Fibroblast of the aortic adventitia (primary cell): ENCODE results near the gene NXPE1. TPM values are rescaled to one million over a fixed set of nuclear protein-coding genes. Genes with fewer than 3 reads are reported as not detected.
"Not testable (repeated sequence)": the region's sequence is repeated elsewhere in the genome, so short reads cannot be mapped to it uniquely, and the experiment has no call there.

ENCODE experiments used
- DNase-seq: peaks from one replicate; pipeline ENCODE4 v3.0.0-alpha.2; 2010; ENCODE audit warnings: low read depth
- H3K4me3 ChIP-seq: 2 replicates; pipeline ENCODE4 v1.5.1; 2011; ENCODE audit warnings: low read depth, mild to moderate bottlenecking, control low read depth, low read length, moderate library complexity
- total RNA-seq: library from RNA; depleted of rRNA; stranded (reverse); fragments of >200 nt; gene quantifications from 2 replicates; pipeline ENCODE4 v1.2.3, GENCODE V29; 2012; ENCODE audit warnings: low replicate concordance
- TF ChIP-seq, protein P1 (sequence below): IDR thresholded peaks from 2 replicates; pipeline ENCODE4 v1.5.1; 2011; ENCODE audit warnings: mild to moderate bottlenecking, low read length, control low read depth, inconsistent platforms; ENCODE audit not compliant: insufficient read depth

NXPE1 gene
- total RNA-seq, 1 donor = not detected

DNA sequence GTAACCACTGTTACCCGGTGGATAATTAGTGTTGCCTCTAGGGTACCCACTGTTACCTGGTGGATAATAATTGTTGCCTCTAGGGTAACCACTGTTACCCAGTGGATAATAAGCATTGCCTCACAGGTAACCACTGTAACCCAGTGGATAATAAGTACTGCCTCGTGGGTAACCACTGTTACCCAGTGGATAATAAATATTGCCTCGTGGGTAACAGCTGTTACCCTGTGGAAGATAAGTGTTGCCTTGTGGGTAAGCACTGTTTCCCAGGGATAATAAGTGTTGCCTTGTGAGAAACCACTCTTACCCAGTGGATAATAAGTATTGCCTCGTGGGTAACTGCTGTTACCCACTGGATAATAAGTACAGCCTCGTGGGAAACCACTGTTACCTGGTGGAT is 45.2 kb upstream of the NXPE1 start:
- no peak for DNase-seq
- TF ChIP-seq, protein P1, sequence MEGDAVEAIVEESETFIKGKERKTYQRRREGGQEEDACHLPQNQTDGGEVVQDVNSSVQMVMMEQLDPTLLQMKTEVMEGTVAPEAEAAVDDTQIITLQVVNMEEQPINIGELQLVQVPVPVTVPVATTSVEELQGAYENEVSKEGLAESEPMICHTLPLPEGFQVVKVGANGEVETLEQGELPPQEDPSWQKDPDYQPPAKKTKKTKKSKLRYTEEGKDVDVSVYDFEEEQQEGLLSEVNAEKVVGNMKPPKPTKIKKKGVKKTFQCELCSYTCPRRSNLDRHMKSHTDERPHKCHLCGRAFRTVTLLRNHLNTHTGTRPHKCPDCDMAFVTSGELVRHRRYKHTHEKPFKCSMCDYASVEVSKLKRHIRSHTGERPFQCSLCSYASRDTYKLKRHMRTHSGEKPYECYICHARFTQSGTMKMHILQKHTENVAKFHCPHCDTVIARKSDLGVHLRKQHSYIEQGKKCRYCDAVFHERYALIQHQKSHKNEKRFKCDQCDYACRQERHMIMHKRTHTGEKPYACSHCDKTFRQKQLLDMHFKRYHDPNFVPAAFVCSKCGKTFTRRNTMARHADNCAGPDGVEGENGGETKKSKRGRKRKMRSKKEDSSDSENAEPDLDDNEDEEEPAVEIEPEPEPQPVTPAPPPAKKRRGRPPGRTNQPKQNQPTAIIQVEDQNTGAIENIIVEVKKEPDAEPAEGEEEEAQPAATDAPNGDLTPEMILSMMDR = no peak
- H3K4me3 ChIP-seq = no peak overlapping the region

DNA sequence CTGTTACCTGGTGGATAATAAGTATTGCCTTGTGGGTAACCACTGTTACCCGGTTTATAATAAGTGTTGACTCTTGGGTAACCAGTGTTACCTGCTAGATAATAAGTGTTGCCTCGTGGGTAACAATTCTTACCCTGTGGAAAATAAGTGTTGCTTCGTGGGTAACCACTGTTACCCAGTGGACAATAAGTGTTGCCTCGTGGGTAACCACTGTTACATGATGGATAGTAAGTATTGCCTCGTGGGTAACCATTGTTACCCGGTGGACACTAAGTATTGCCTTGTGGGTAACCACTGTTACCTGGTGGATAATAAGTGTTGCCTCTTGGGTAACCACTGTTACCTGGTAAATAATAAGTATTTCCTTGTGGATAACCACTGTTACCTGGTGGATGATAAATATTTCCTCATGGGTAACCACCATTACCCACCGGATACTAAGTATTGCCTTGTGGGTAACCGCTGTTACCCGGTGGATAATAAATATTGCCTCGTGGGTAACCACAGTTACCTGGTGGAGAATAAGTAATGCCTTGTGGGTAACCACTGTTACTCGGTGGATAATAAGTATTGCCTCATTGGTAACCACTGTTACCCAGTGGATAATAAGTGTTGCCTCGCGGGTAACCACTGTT is 44.6 kb upstream of the NXPE1 start:
- TF ChIP-seq, protein P1 = no peak
- H3K4me3 ChIP-seq = no peak overlapping the region
- no peak for DNase-seq

GRCh38 chr11:114603151-114603550 is 43.5 kb upstream of the NXPE1 start:
- H3K4me3 ChIP-seq = not testable (repeated sequence)

DNA sequence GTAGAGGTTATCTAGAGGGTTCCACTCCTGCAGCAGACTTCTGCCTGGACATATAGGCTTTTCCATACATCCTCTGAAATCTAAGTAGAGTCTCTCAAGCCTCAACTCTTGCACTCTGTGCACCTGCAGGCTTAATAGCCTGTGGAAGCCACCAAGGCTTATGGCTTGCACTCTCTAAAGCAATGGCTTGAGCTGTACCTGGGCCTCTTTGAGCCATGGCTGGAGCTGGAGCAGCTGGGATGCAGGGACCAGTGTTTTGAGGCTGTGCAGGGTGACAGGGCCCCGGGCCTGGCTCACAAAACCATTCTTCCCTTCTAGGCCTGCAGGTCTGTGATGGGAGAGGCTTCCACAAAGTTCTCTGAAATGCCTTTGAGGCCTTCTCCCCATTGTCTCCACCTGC is 38.8 kb upstream of the NXPE1 start:
- TF ChIP-seq, protein P1 = no peak
- H3K4me3 ChIP-seq = no peak overlapping the region

More at GRCh38 chr11:114603151-114603550, 43.5 kb upstream of the NXPE1 start:
- not testable (repeated sequence) for DNase-seq

GRCh38 chr11:114596175-114596919 is 36.7 kb upstream of the NXPE1 start:
- DNase-seq = no peak
- no peak overlapping the region for H3K4me3 ChIP-seq
- TF ChIP-seq, protein P1 = no peak

More for the DNA sequence above, 38.8 kb upstream of the NXPE1 start:
- DNase-seq = no peak

DNA sequence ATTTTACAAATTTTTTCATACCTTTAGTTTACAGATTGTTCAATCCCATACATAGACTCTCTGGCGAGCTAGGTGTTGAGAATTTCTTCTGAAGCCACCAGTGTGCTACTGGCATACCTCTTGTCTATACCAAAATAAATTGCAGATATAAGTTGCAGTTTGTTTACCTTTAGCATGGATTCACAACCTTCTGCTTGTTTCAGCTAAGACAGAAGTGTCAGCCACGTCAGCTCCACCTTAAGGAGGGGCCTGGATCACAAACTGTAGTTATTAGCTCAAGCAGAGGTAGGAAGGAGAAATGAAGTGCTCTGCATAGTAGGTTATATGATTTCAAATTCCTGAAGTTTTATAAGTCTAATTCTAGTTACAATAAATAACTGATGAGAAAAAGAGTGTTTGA is 35.9 kb upstream of the NXPE1 start, which contains the start of gene NXPE4:
NXPE4 (minus strand) TSS at position 216 of the 400 bp plus-strand sequence. CDS start 1,027 bp downstream, outside the sequence.
- DNase-seq = no peak

DNA sequence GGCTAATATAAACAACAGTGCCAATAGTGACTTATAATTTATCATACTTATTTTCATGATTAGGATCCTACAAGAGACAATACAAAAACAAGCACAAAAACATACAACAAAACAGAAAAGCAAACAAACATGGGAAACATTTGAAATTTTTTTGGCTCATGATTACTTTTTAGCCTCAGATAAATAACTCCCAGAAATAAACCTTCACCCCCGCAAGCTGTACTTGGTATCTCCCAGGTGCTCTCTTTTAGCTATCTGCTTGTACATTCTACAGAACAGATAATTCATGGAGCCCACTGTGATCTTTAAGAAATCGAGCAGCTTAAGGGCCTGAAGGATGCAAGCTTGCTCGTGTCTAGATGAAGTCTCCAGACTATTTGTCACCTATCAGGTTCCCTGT is 35.0 kb upstream of the NXPE1 start:
- no peak for DNase-seq
- TF ChIP-seq, protein P1 = no peak
- H3K4me3 ChIP-seq = no peak overlapping the region

More for the DNA sequence above, 35.9 kb upstream of the NXPE1 start, which contains the start of gene NXPE4:
- no peak within 1 kb of the TSS for H3K4me3 ChIP-seq
- TF ChIP-seq, protein P1 = no peak
